HG02623 (cell line): ENCODE data around the gene TFPI.

Experiments used
- ATAC-seq: cut with Tn5 transposase; IDR thresholded peaks from one replicate; pipeline ENCODE4 v1.9.1; 2021; ENCODE audit warnings: moderate library complexity; ENCODE audit not compliant: unreplicated experiment

The TFPI gene

DNA sequence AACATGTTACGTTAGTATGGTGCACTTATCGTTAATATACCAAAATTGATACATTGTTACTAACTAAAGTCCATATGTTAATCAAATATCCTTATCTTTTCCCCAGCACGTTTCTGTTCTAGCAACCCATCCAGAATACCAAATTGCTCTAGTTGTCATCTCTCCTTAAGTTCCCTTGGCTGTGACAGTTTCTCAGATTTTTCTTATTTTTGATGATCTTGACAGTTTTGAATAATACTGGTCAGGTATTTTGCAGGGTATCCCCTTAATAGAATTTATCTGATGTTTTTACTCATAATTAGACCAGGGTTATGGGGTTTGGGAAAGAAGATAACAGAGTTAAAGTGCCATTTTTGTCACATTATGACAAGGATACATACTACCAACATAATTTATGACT lies 47.8 kb downstream of the TFPI start:
- ATAC-seq: no peak

DNA sequence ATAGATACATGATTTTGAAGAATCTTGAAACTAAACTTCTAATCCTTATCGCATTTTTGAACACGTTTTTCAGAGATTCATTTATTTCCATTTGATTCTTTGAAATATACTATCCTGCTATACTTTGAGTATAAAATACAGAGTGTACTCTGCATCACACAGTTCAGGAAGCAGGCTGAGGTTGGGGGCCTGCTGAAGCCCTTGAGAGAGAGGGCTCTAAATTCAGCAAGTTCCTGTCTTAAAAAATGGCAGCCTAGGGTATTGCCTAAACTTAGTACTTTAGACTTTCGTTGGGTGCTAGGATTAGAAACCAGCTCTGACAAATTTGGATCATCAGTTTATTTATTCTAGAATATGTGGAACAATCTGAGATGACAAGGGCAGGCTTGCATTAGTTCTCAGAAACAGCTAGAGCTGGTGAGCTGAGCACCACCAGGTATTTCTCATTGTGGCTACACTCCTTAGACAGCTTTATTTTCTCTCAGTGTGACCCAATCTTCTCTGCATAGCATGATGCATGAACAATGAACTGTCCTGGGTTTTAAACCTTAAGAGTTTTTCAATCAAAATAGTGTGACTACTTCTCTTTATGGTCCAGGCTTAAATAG lies 49.1 kb downstream of the TFPI start:
- no peak for ATAC-seq

DNA sequence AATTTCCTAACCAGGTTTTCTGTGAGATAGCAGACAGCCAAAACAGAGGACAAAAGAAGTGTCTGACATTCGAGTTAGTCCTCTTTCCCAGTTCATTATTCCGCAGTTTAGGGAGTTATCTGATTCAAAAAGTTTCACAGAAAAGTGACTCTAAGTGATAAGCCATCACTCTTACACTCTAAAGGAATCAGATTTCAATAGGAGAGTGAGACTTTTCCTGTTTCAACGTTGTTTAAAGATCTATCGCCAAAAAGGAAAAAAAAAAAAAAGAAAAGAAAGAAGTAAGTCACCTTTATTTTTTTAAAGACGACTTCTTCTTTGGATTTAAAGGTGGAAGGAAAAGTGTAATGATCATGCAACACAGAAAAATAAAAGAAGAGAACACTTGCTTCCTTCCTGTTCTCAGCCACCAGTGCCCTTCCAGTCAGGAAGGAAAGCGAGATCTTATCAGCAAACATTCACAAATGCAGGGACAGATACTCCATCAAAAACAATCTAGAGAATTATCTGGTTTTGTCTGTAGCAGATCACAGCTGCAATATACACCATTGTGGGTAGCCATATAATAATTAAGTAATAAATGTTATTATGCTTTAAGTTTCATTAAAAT lies 49.8 kb downstream of the TFPI start:
- no peak for ATAC-seq

DNA sequence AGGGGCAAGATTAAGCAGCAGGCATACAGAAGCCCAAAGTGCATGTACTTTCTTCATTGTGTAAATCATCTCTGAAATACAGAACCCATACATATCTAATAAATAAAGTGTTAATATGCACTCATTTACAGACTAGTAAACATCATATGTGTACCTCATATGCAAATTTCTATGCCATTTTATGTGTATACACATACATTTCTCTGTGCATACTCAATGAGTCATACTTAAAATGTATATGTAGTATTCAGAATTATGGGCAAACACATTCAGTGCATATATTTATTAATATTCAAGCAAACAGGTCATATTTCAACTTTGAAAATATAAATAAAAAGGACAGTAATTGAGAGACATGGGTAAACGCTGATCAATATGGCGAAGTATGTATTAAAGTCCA lies 50.5 kb downstream of the TFPI start:
- ATAC-seq: no peak

DNA sequence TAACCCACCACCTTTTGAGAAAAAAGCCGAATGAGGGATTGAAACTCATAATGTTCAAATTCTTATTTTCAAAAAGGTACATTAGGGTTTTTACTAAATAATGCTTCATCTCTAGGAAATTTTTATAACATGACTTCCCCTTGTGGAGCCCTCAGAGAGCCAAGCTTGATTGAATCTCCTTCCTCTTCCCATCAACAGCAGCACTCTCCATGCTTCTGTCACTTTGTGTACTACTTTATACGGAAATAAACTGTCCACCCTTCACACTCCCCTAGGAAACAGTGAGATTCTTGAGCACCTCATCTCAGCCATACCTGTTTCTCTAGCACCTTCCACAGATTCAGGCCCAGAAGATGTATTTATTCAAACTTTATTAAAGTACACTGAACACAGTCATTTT lies 51.8 kb downstream of the TFPI start:
- no peak for ATAC-seq

DNA sequence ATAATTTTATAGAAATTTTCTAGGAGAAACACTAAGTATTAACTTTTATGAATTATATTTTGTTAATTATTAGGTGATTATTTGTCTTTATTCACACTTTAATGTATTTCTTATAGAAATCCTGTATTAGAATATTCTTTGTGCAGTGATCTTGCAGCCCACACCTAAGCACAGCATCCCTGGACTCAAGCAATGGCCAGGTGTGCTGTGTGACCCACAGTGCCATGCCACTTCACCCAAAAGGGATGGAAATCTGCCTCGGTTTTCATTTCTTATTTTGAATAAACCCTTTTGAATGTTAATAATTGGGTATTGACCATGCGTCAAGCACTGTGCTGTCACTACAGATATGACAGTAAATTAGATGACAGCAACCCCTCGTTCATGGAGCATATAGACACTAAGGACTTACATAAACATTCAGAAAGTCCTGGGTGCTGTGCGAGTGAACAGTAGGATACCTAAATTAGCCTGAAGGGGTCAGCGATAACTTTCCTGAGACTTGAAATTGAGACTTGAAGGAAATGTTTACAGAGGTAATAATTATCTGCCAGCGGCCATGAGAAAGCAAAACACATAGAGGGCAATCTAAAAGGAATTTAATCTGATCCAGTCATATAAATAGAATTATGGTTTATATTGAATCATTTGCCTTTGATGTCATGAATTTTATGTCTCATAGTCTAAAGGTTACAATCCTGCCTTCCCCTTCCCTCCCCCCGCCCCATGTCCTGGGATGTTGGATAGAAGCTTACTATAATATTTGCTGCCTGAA lies 53.5 kb downstream of the TFPI start:
- ATAC-seq: no peak

DNA sequence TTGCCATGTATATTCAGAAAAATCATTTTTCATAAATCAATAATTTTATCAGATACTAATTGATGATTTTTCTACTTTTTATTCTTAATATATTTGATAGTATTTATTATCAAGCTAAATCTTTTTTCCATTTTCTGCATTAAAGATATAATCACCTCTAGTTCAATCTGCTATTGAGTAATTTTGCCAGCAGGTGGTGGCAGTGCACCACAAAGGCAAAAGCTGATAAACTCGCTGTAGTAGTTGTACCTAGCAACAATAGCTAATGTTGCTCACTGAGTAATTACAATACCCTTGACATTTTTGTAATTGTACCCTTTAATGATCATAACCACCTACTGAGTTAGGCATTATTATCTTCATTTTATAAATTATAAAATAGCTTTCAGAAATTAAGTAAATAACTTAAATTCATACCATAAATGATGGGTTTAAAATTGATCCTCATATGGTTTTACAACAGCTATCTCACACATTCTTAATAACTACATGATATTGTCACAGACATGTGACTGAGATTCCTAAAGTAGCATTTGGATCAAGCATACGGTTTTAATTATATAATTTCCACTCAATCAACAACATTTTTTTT lies 54.2 kb downstream of the TFPI start:
- ATAC-seq: peak; percentile 96

DNA sequence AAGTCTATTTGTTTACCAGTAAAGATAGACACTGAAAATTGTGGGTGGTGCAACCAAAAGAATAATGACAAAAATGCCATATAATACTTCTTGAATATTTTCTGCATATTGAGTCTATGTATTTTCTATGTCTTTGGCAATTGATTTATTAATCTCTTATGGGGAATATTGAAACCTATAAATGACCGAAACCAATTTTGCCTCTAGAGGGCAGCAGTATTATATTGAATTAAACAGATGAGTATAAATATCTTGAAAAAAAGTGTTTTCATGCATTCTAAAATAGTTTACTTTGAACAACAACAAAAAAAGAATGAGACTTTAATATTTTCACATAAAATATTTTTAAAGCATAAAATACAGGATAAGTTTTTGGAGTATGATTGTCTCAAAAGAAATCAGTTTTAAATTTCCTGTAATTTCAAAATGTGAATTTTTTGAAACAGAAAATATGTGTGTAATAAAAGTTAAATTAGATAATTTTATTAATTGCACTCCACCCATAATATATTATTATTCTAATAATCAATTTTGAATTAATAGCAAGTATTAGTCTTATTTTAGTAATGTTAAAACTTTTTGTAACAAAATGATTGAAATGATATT lies 56.3 kb downstream of the TFPI start:
- no peak for ATAC-seq

DNA sequence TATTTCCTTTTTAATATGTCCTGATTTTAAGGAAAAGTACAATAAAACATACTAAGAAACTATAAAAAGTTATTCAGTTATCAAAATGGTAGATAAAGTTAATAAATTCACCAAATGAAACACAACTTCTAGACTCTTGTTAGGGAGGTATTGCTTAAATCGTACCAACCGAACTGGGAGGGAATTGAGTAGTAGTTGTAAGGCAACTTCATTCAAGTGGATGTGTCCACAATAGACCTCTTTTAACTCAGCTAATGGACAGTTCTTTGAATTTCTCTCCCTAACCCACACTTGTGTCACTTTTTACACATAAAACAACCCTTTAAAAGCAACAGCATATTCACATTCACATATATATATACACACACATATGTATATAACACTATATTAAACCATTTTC lies 57.1 kb downstream of the TFPI start:
- no peak for ATAC-seq

DNA sequence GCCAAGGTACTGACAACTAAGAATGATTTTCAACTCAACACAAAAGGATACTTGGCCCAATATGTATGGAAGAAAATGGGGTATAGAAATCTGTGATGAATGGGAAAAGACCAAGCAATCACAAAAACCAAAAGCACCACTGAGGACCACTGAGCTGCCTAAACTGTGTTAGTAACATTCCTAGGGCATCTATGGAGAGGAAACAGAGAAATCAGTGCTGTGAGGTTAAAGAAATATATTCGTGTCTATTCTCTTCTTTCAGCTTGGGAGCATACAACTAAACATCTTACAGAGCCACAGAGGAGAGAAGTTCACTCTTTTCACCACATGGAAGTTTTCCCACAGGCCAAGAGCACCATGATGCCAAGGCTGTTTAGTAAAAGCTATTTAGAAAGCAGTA lies 58.9 kb downstream of the TFPI start:
- no peak for ATAC-seq

DNA sequence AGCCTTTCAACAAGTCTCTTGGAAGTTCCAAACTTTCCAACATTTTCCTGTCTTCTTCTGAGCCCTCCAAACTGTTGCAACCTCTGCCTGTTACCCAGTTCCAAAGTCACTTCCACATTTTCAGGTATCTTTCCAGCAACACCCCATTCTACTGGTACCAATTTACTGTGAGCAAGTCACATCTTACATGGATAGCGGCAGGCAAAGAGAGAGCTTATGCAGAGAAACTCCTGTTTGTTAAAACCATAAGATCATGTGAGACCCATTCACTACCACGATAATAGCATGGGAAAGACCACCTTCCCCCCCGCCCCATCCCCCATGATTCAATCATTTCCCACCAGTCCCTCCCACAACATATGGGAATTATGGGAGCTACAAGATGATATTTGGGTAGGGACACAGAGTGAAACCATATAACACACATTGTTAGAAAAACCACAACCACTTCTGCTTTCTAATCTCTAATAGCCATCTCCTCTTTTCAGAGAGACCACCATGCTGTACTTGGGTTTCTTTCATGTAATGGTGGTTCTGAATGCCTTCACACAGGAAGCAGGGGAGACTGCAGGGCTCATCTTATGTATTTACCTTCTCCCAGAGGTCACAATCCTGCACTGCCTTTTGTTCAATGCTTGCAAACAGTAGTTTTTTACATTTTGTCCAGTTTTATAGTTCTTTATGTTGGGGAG lies 60.2 kb downstream of the TFPI start:
- ATAC-seq: no peak

DNA sequence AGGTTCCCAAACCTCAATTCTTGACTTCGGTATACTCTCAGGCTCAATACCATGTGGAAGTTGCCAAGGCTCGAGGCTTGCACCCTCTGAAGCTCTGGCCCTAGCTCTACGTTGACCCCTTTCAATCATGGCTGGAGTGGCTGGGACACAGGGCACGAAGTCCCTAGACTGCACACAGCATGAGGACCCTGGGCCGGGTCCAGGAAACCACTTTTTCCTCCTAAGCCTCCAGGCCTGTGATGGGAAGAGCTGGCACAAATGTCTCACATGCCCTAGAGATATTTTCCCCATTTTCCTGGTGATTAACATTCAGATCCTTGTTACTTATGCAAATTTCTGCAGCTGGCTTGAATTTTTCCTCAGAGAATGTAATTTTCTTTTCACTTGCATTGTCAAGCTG lies 61.1 kb downstream of the TFPI start:
- ATAC-seq: no peak

DNA sequence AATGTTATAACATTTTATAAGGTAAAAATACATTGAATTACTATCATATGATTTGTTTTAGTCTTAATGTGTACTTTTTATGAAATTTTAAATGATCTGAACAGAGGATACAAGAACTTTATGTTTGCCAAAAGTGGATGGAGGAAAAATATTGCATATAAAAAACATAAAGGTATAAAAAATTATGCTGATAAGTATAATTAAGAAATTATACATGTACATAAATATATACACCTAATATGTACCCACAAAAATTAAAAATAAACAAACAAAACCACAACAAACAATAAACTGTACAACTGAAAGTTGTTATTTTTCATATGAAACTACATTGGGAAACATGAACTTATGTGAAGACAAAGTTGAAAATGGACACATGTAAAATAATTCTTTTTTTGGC lies 68.0 kb downstream of the TFPI start:
- ATAC-seq: no peak

DNA sequence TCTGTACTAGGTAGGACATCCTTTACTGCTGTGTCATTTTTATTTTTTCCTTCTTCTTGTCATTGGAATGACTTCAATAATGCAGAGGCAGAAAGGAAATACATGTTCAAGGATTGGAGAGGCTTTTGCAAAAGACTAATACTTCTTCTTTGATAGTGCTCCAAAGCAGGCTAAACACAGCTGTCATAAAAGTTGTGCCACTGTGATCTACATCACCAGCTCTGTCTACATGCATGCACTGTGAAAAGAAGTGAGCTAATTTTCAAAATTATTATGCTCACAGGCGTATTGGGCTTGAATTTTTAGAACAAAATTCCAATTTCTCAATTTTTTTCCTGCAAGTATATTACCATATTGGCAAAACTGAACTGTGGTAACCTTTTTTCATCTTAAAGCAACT lies 68.7 kb downstream of the TFPI start:
- ATAC-seq: no peak

DNA sequence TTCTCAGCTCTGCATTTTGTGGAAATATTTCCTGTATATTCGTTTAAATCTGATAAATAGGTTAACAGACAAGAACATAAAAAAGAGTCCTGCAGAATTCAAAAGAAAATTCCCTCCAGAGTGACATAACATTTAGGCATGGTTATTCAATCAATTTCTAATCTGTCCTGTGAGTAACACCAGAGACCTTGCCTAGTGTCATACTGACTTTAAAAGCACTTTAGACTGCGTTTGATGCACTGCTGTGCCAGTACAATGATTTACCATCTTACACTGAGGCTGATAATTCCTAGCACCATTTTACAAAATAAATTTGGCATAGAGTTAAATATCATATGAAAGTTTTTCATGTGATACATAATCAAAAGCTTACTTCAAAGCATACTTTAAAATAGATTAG lies 70.7 kb downstream of the TFPI start:
- ATAC-seq: no peak

DNA sequence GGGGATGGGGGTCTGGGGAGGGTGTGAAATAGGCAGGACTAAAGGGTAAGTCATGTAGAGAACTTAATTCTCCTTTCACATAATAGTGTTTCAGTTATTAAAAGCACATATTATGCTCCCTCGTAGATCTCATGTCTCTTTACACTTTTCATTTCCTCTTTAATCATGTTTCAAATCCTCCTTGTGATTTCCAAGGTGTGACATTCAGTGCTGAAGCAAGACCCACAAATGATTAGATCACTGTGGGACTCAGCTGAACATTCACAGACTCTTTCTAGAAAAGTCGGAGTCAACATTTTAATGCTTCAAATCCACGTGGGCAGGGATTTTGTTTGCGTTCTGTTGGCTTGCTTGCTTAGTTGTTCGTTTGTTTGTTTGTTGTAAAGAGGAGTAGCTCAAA lies 71.4 kb downstream of the TFPI start:
- ATAC-seq: no peak

DNA sequence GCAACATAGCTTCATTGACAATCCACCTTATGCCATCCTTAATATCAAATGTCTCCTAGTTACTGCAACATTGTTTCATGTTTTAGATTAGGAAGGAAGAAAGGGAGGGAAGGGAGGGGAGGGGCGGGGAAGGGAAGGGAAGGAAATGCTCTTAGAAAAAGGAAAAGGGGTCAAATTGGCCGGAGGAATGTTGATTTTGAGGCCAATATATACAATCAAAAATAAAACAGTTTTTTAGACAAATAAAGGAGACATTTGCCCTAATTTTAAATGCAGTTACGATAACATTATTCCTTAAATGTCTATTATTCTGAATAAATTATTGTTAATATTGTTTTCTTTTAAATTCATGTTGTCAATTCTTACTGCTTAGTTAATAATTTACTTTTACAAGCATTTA lies 72.7 kb downstream of the TFPI start:
- ATAC-seq: no peak

DNA sequence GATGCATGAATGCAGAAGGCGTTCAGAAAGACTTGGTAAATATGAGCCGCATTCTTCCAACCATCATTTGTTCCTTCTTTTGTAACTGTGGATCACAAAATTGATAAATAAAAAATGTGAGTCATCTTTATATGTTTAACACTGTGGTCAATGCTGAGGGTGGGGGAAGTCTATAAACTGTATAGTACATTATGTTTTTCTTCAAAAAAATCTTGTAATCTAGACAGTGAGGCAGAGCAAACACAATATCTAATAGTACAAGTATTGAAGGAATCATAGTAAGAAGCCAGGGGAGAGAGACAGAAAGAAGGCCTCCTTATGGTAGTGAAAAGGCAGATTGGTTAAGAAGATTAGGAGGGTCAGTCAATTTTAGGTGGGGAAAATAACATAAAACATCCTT lies 75.5 kb downstream of the TFPI start:
- no peak for ATAC-seq

DNA sequence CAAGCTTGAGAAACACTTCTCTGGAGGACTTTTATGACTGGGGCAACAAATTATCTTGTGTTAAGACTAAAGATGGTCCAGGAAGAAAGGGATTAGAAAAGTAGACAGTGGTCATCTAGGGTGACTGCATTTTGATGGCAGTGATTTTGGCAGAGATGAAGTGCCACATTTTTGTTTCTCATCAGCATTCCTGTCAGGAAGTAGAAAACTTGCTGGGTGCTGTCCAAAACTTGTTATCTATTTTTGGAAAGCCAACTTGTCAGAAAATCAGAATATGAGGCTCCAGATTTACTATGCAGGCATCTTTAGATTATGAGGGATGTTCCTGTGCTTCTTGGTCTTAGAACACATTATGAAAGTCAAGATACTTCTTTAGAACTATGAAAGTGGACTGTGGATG lies 77.2 kb downstream of the TFPI start:
- ATAC-seq: no peak

DNA sequence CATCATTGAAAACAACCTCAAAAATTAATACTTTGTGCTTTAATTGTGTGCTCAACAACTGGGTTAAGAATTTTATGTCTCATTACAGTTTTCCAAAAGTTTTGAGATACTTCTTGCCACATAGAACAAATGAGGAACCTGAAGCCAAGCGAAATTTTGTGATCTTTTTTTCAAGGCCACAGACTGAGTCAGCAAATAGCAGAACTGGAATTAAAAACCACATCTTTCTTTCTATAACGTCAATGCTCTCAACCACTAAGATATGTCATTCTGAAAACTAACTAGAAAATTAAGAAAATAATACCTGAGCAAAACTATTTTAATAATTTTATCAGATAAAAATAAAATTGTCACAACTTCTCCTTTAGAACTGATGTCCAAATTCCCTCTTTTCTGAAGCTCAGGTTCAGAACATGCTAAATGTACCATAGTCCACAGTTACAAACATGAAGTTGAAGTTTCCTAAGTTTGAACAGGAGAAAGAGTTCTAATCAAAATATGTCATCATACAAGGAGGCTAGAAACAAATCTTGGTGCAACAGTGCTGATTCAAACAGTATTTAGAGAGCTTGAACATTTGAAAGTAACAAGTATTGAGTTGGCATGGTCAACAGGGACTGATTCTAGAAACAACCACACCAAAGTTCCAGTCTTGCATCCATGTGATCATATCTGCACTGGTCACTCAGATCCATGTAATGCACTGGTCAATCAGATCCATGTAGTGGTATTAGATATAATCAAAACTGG lies 78.6 kb downstream of the TFPI start:
- ATAC-seq: peak; percentile 85
